ENCODE results near the gene TMEM74B.

Gene TMEM74B

GRCh38 chr20:1198751-1199150, 14.0 kb upstream of the TMEM74B start:
- TF ChIP-seq NFIC (IDR thresholded peaks at IDR 0.05) (no peak), RAD21 (IDR thresholded peaks at IDR 0.05; ENCODE audit: low read depth) (no peak), MAX (IDR thresholded peaks at IDR 0.05) (no peak), TCF12 (IDR thresholded peaks at IDR 0.05; ENCODE audit: low read depth) (no peak), TEAD4 (IDR thresholded peaks at IDR 0.05) (no peak), ZBTB7A (IDR thresholded peaks at IDR 0.05; ENCODE audit: low read depth) (no peak), EGR1 (IDR thresholded peaks at IDR 0.05) (no peak)

- no peak for TF ChIP-seq TAF1 (IDR thresholded peaks at IDR 0.05; ENCODE audit: low read depth)
- no peak for TF ChIP-seq MAX (IDR thresholded peaks at IDR 0.05)
- no peak for TF ChIP-seq CREB1 (IDR thresholded peaks at IDR 0.05; ENCODE audit: low read depth)
- TF ChIP-seq YY1 (IDR thresholded peaks at IDR 0.05; ENCODE audit: low read depth): no peak
- no peak for TF ChIP-seq RAD21 (IDR thresholded peaks at IDR 0.05; ENCODE audit: low read depth)
- TF ChIP-seq TCF12 (IDR thresholded peaks at IDR 0.05; ENCODE audit: low read depth): no peak
- no peak for TF ChIP-seq TEAD4 (IDR thresholded peaks at IDR 0.05)
- TF ChIP-seq USF1 (IDR thresholded peaks at IDR 0.05): no peak
- TF ChIP-seq NFIC (IDR thresholded peaks at IDR 0.05): no peak
- TF ChIP-seq EGR1 (IDR thresholded peaks at IDR 0.05): no peak
- no peak for TF ChIP-seq FOXM1 (IDR thresholded peaks at IDR 0.05; ENCODE audit: borderline replicate concordance, low read depth)
- TF ChIP-seq CEBPB (IDR thresholded peaks at IDR 0.05): no peak
- no peak for TF ChIP-seq EP300 (IDR thresholded peaks at IDR 0.05; ENCODE audit: borderline replicate concordance)
- no peak for TF ChIP-seq REST (IDR thresholded peaks at IDR 0.05; ENCODE audit: low read depth)
- TF ChIP-seq ZBTB7A (IDR thresholded peaks at IDR 0.05; ENCODE audit: low read depth): no peak
Observed at GRCh38 chr20:1197801-1198200, 13.0 kb upstream of the TMEM74B start.

GRCh38 chr20:1196634-1197033, 11.9 kb upstream of the TMEM74B start:
- TF ChIP-seq ZBTB7A (IDR thresholded peaks at IDR 0.05; ENCODE audit: low read depth) (no peak), EP300 (IDR thresholded peaks at IDR 0.05; ENCODE audit: borderline replicate concordance) (no peak), REST (IDR thresholded peaks at IDR 0.05; ENCODE audit: low read depth) (no peak), TAF1 (IDR thresholded peaks at IDR 0.05; ENCODE audit: low read depth) (no peak), MAX (IDR thresholded peaks at IDR 0.05) (no peak), CEBPB (IDR thresholded peaks at IDR 0.05) (no peak), CREB1 (IDR thresholded peaks at IDR 0.05; ENCODE audit: low read depth) (no peak), FOXM1 (IDR thresholded peaks at IDR 0.05; ENCODE audit: borderline replicate concordance, low read depth) (no peak)

- TF ChIP-seq REST (IDR thresholded peaks at IDR 0.05; ENCODE audit: low read depth) (no peak), RAD21 (IDR thresholded peaks at IDR 0.05; ENCODE audit: low read depth) (no peak), EP300 (IDR thresholded peaks at IDR 0.05; ENCODE audit: borderline replicate concordance) (no peak), TCF12 (IDR thresholded peaks at IDR 0.05; ENCODE audit: low read depth) (no peak), YY1 (IDR thresholded peaks at IDR 0.05; ENCODE audit: low read depth) (no peak), FOXM1 (IDR thresholded peaks at IDR 0.05; ENCODE audit: borderline replicate concordance, low read depth) (no peak), USF1 (IDR thresholded peaks at IDR 0.05) (no peak), MAX (IDR thresholded peaks at IDR 0.05) (no peak), TAF1 (IDR thresholded peaks at IDR 0.05; ENCODE audit: low read depth) (no peak), CREB1 (IDR thresholded peaks at IDR 0.05; ENCODE audit: low read depth) (no peak), CEBPB (IDR thresholded peaks at IDR 0.05) (no peak), EGR1 (IDR thresholded peaks at IDR 0.05) (no peak), NFIC (IDR thresholded peaks at IDR 0.05) (no peak), ZBTB7A (IDR thresholded peaks at IDR 0.05; ENCODE audit: low read depth) (no peak), TEAD4 (IDR thresholded peaks at IDR 0.05) (no peak)
Observed at GRCh38 chr20:1195226-1195625, 10.4 kb upstream of the TMEM74B start.

Data from Ishikawa (cell line).